ENCODE data around the gene MRPS10. TPM values are rescaled to one million over a fixed set of nuclear protein-coding genes. Genes with fewer than 3 reads are reported as not detected.
"Not testable (repeated sequence)": the region's sequence is repeated elsewhere in the genome, so short reads cannot be mapped to it uniquely, and the experiment has no call there.

The MRPS10 gene
- total and polyA plus RNA-seq, 2 donors (not counting 1 experiment from before 2014, with no cell fraction given), result 10.5 to 26.4 TPM

DNA sequence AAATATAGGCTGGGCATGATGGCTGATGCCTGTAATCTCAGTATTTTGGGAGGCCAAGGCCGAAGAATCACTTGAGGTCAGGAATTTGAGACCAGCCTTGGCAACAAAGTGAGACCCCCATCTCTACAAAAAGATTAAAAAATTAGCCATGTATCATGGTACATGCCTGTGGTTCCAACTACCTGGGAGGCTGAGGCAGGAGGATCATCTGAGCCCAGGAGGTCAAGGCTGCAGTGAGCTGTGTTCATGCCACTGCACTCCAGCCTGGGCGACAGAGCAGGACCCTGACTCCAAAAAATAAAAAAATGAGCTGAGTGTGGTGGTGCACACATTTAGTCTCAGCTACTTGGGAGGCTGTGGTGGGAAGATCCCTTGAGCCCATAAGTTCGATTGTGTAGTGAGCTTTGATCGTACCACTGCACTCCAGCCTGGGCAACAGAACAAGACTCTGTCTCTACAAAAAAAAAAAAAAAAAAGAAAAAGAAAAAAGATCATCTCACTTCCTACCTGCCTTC is 12.8 kb downstream of the MRPS10 start:
- no peaks in the 10 kb centered on the region for H3K27me3 Mint-ChIP-seq
- no peak for TF ChIP-seq EZH2 (IDR thresholded peaks at IDR 0.05; ENCODE audit: borderline replicate concordance, insufficient read depth, low read depth, low read length, poor library complexity, severe bottlenecking)
- no peak for TF ChIP-seq CTCF (IDR thresholded peaks at IDR 0.05)
- WGBS (ENCODE audit: insufficient coverage), result 100% methylated on average over 1 of the region's 4 CpGs
- no peak overlapping the region for H3K27ac Mint-ChIP-seq
- no peaks in the 10 kb centered on the region for H3K9me3 Mint-ChIP-seq (ENCODE audit: insufficient read depth)
- no peaks in the 10 kb centered on the region for H3K9me3 ChIP-seq (ENCODE audit: control extremely low read depth in 1 of 3, control insufficient read depth in 2 of 3, insufficient read depth in 1 of 3, low read length in 2 of 3)
- no peaks in the 10 kb centered on the region for H3K27me3 ChIP-seq (replicated peaks in 1 of 4; ENCODE audit: control extremely low read depth in 1 of 4, control insufficient read depth in 3 of 4, insufficient read depth in 4 of 4, low read length in 3 of 4)
- ATAC-seq (ENCODE audit: low read depth) (no peak), DNase-seq (no peak)
- H2AFZ ChIP-seq (ENCODE audit: insufficient read depth, low read depth, low read length, poor library complexity, severe bottlenecking), result no peak overlapping the region
- no peak overlapping the region for H3K4me2 ChIP-seq (replicated peaks; ENCODE audit: low read depth, low read length, poor library complexity, severe bottlenecking)
- H3K4me3 Mint-ChIP-seq, result no peak overlapping the region
- H3K4me1 Mint-ChIP-seq, result no peaks in the 10 kb centered on the region
- ChIA-PET CTCF (no interaction called here), POLR2A (no interaction called here)
- no peaks in the 10 kb centered on the region for H3K4me1 ChIP-seq (ENCODE audit: control insufficient read depth in 2 of 2, insufficient read depth in 2 of 2, low read length in 2 of 2)
- no peak overlapping the region for H3K4me3 ChIP-seq (ENCODE audit: control extremely low read depth in 1 of 5, extremely low read depth in 1 of 5, insufficient read depth in 1 of 5, low read depth in 2 of 5, low read length in 4 of 5)
- no peak overlapping the region for H3K27ac ChIP-seq (ENCODE audit: low read length in 2 of 2)
- no peaks in the 10 kb centered on the region for H3K79me2 ChIP-seq (ENCODE audit: control insufficient read depth, insufficient read depth, low read length)
- intact Hi-C loops (cut with micrococcal nuclease), result no loop called here
- H4K20me1 ChIP-seq (ENCODE audit: control insufficient read depth, insufficient read depth, low read length, poor library complexity, severe bottlenecking), result no peaks in the 10 kb centered on the region
- H3K9ac ChIP-seq (ENCODE audit: low read length), result no peak overlapping the region
- H3K36me3 ChIP-seq (replicated peaks in 1 of 2; ENCODE audit: control extremely low read depth in 1 of 2, control insufficient read depth in 1 of 2, extremely low read depth in 1 of 2, insufficient read depth in 2 of 2, low read length in 1 of 2), result peaks cover 7 to 51% of the 10 kb centered on the region in 2 experiments

- DNase-seq (no peak), ATAC-seq (ENCODE audit: low read depth) (no peak)
- TF ChIP-seq CTCF (IDR thresholded peaks at IDR 0.05) (no peak), EZH2 (IDR thresholded peaks at IDR 0.05; ENCODE audit: borderline replicate concordance, insufficient read depth, low read depth, low read length, poor library complexity, severe bottlenecking) (no peak)
- no peaks in the 10 kb centered on the region for H4K20me1 ChIP-seq (ENCODE audit: control insufficient read depth, insufficient read depth, low read length, poor library complexity, severe bottlenecking)
- no peaks in the 10 kb centered on the region for H3K4me1 Mint-ChIP-seq
- intact Hi-C loops (cut with micrococcal nuclease), result no loop called here
- H3K9me3 ChIP-seq (ENCODE audit: control extremely low read depth in 1 of 3, control insufficient read depth in 2 of 3, insufficient read depth in 1 of 3, low read length in 2 of 3), result no peaks in the 10 kb centered on the region
- no peak overlapping the region for H3K4me3 Mint-ChIP-seq
- H3K27me3 ChIP-seq (replicated peaks in 1 of 4; ENCODE audit: control extremely low read depth in 1 of 4, control insufficient read depth in 3 of 4, insufficient read depth in 4 of 4, low read length in 3 of 4), result no peaks in the 10 kb centered on the region
- H3K27ac Mint-ChIP-seq, result no peak overlapping the region
- H3K4me2 ChIP-seq (replicated peaks; ENCODE audit: low read depth, low read length, poor library complexity, severe bottlenecking), result no peak overlapping the region
- peaks cover 4 to 35% of the 10 kb centered on the region in 2 experiments for H3K36me3 ChIP-seq (replicated peaks in 1 of 2; ENCODE audit: control extremely low read depth in 1 of 2, control insufficient read depth in 1 of 2, extremely low read depth in 1 of 2, insufficient read depth in 2 of 2, low read length in 1 of 2)
- H3K9ac ChIP-seq (ENCODE audit: low read length), result no peak overlapping the region
- H3K4me3 ChIP-seq (ENCODE audit: control extremely low read depth in 1 of 5, extremely low read depth in 1 of 5, insufficient read depth in 1 of 5, low read depth in 2 of 5, low read length in 4 of 5), result no peak overlapping the region
- no peak overlapping the region for H3K27ac ChIP-seq (ENCODE audit: low read length in 2 of 2)
- H3K9me3 Mint-ChIP-seq (ENCODE audit: insufficient read depth), result no peaks in the 10 kb centered on the region
- H3K79me2 ChIP-seq (ENCODE audit: control insufficient read depth, insufficient read depth, low read length), result no peaks in the 10 kb centered on the region
- H2AFZ ChIP-seq (ENCODE audit: insufficient read depth, low read depth, low read length, poor library complexity, severe bottlenecking), result no peak overlapping the region
- POLR2A ChIA-PET, result no interaction called here
- no peaks in the 10 kb centered on the region for H3K27me3 Mint-ChIP-seq
- CTCF ChIA-PET, result interaction anchor here (0.8 to 1.1 kb wide), 2 partner anchors 11 to 24 kb away, joined by 3 to 5 read pairs; no protein-coding TSS in a partner anchor
- no peaks in the 10 kb centered on the region for H3K4me1 ChIP-seq (ENCODE audit: control insufficient read depth in 2 of 2, insufficient read depth in 2 of 2, low read length in 2 of 2)
- WGBS (ENCODE audit: insufficient coverage), result 100% methylated on average over 1 of the region's 3 CpGs
These were observed 14.5 kb downstream of the MRPS10 start for GRCh38 chr6:42203183-42203582.

DNA sequence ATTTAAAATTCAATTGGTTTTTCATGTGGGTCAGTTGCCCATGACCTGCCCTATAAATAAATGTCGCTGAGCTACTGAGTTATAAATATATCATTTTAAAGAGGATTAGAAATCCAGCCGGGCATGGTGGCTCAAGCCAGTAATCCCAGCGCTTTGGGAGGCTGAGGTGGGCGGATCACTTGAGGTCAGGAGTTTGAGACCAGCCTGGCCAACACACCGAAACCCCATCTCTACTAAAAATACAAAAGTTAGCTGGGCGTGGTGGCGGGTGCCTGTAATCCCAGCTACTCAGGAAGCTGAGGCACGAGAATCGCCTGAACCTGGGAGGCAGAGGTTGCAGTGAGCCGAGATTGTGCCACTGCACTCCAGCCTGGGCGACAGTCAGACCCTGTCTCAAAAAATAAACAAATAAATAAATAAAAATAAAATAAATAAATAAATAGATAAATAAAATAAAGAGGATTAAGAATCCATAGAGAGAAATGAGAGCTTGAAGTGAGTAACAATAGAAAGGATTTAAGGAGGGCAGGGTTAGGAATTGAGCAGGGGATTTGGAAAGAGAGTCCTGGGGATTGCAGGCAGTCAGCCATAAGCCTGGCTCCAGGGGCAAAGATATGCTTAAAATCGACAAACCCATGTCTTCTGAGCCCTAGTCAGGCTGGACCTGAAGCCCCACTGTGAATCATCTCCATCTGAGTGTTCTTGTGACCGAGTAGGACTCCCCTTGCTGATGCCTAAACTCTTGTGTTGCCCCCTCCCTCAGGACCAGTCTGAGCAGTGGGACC is 15.3 kb downstream of the MRPS10 start:
- H3K79me2 ChIP-seq (ENCODE audit: control insufficient read depth, insufficient read depth, low read length); H3K27me3 ChIP-seq (replicated peaks in 1 of 4; ENCODE audit: control extremely low read depth in 1 of 4, control insufficient read depth in 3 of 4, insufficient read depth in 4 of 4, low read length in 3 of 4); DNase-seq; H3K4me1 Mint-ChIP-seq; H3K27ac Mint-ChIP-seq; H3K4me3 ChIP-seq (ENCODE audit: control extremely low read depth in 1 of 5, extremely low read depth in 1 of 5, insufficient read depth in 1 of 5, low read depth in 2 of 5, low read length in 4 of 5); H3K4me3 Mint-ChIP-seq; POLR2A ChIA-PET; H3K9ac ChIP-seq (ENCODE audit: low read length); H3K27ac ChIP-seq (ENCODE audit: low read length in 2 of 2); H3K9me3 Mint-ChIP-seq (ENCODE audit: insufficient read depth); H4K20me1 ChIP-seq (ENCODE audit: control insufficient read depth, insufficient read depth, low read length, poor library complexity, severe bottlenecking); H3K9me3 ChIP-seq (ENCODE audit: control extremely low read depth in 1 of 3, control insufficient read depth in 2 of 3, insufficient read depth in 1 of 3, low read length in 2 of 3); H2AFZ ChIP-seq (ENCODE audit: insufficient read depth, low read depth, low read length, poor library complexity, severe bottlenecking); H3K27me3 Mint-ChIP-seq; ATAC-seq (ENCODE audit: low read depth); H3K4me2 ChIP-seq (replicated peaks; ENCODE audit: low read depth, low read length, poor library complexity, severe bottlenecking); H3K4me1 ChIP-seq (ENCODE audit: control insufficient read depth in 2 of 2, insufficient read depth in 2 of 2, low read length in 2 of 2); intact Hi-C loops (cut with micrococcal nuclease): not testable (repeated sequence)
- peaks cover 4 to 28% of the 10 kb centered on the region in 2 experiments for H3K36me3 ChIP-seq (replicated peaks in 1 of 2; ENCODE audit: control extremely low read depth in 1 of 2, control insufficient read depth in 1 of 2, extremely low read depth in 1 of 2, insufficient read depth in 2 of 2, low read length in 1 of 2)
- CTCF ChIA-PET, result interaction anchor here (0.8 kb wide), 1 partner anchor 25 kb away, joined by 3 read pairs; no protein-coding TSS in a partner anchor
- 98% methylated on average over 10 of the region's 13 CpGs for WGBS (ENCODE audit: insufficient coverage)
